GM21526 (cell line): ENCODE measurements around the gene COPS9.
A peak's percentile ranks its signal among the peaks of the same experiment; 100 is the strongest.

Source experiments
- ATAC-seq: cut with Tn5 transposase; IDR thresholded peaks from one replicate; pipeline ENCODE4 v1.9.1; 2021; ENCODE audit warnings: moderate library complexity; ENCODE audit not compliant: unreplicated experiment, low FRiP score

COPS9 gene

GRCh38 chr2:240137596-240138253 is 1.6 kb upstream of the COPS9 start:
- ATAC-seq = no peak

DNA sequence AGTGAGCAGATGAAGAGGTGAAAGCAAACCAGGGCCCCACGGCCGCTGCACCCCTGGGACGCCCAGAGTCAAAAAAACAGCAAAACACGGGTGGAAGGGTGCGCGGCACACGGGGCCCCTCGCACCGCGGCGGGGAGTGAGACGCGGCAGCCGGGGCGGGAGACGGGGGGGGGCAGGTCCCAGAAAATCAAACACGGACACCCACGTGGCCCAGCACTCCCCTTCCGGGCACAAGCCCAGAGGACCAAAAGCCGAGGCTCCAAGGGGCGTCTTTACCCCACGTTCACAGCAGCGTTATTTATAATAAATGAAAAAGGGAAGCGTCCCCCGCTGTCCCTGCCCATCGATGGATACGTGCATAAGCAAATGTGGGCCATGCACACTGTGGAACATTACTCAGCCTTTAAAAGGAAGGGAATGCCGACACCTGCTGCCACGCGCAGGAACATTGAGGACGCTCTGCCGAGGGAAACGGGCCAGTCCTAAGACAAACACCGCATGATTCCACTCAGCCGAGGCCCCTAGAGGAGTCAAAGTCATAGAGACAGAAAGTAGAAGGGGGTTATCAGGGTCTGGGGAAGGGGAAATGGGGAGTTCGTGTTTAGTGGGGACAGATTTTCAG is 677 bp upstream of the COPS9 start:
- peak; percentile 23 for ATAC-seq

GRCh38 chr2:240135706-240136012 is 446 bp downstream of the COPS9 start:
- ATAC-seq = peak; percentile 19

DNA sequence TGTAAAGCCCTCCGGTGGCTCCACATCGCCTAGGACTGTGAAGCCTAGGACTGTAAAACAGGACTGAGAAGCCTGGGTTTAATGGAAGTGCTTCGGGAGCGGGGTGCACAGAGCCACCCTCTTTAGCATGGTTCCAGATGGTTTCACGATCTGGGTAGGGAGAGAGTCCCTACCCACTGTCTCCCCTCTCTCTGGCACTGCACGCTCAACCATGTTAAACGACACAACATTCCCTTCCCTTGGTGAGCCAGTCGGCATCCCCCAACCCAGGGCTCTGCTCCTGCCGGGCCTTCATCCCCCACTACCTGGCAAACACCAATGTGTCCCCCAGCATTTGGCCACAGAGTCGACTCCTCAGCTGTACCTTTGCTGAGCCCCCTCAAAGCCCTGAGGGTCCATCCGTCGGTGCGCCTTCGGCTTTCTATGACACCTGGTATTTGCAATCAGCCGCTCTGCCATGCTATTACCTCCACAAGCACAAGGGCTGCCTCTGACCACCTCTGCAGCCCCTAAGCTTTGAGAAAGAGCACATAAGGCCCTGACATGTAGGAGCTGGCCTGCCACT is 1.1 kb downstream of the COPS9 start:
- ATAC-seq = no peak

GRCh38 chr2:240134466-240134865 is 1.6 kb downstream of the COPS9 start:
- ATAC-seq = no peak

- no peak for ATAC-seq
These were observed 2.7 kb downstream of the COPS9 start for GRCh38 chr2:240133401-240133800.

DNA sequence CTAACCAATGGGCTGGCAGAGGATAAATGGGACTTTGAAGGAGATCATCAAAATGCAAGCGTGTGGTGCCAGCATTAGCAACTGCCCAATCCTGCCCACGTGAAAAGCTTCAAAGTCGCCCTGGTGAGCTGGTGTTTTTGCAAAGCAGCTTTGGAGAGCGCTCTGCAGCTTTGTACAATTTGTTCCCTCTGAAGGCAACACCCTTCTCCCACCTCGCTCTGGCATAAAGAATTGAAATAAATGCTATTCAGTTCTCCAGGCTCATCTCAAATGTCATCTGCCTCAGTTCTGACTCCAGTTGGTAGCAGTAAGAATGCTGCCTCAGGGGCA is 3.5 kb downstream of the COPS9 start:
- ATAC-seq = no peak

- ATAC-seq = no peak
These were observed 4.0 kb downstream of the COPS9 start for GRCh38 chr2:240131941-240132650.

- ATAC-seq = no peak
These were observed 4.8 kb downstream of the COPS9 start for GRCh38 chr2:240131296-240131695.

DNA sequence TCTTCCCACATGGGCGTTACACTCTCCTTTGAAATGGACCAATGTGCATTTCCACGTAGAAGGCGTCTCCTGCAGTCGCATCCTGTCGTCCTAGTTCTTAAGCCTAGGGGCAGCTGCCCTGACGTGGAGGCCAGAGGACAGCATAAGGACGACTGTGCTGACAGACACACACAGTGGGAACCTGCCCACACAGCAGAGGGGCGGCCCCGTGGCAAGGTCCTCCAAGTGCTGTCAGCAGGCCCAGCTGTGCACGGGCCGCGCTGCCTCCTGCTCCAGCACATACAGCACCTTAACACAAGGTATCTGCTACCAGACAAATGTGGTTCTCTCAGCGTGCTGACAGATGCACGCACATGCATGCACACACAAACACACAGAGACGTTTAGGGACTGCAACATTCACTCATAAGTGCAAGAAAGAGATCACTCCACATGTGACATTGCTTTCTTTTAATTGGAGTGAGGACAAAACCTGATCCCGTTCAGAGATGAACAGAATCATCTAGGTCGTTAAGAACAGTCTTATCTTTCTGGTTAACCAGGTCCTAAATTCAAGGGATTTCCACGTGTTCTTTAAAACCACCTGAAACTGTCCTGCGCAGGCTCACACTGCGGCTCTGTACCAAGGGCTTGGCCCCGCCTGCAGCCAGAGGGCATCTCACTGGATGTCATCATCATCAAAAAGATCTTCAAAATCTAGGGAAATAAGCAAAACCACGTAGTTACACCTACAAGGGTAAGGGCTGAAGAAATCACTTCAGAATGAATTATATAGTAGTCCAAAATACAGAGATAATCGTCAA is 5.5 kb downstream of the COPS9 start:
- no peak for ATAC-seq

GRCh38 chr2:240129731-240130392 is 6.2 kb downstream of the COPS9 start:
- ATAC-seq = no peak

DNA sequence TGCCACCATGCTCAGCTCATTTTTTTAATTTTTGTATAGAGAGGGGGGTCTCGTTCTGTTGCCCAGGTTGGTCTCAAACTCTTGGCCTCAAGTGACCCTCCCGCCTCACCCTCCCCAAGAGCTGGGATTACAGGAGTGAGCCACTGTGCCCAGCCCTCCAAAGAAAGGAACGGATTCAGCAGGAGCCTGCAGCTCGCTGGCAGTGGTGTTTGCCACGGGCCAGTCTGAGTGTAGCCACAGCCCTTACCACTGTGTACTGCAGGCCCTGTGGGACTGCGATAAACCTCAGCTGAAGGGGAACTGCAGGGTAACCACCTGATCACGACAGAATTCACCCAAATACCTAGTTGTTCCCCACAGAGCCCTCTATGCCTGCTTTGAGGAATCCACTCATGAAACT is 6.8 kb downstream of the COPS9 start:
- no peak for ATAC-seq

- no peak for ATAC-seq
These were observed 7.4 kb downstream of the COPS9 start for GRCh38 chr2:240128608-240129145.

DNA sequence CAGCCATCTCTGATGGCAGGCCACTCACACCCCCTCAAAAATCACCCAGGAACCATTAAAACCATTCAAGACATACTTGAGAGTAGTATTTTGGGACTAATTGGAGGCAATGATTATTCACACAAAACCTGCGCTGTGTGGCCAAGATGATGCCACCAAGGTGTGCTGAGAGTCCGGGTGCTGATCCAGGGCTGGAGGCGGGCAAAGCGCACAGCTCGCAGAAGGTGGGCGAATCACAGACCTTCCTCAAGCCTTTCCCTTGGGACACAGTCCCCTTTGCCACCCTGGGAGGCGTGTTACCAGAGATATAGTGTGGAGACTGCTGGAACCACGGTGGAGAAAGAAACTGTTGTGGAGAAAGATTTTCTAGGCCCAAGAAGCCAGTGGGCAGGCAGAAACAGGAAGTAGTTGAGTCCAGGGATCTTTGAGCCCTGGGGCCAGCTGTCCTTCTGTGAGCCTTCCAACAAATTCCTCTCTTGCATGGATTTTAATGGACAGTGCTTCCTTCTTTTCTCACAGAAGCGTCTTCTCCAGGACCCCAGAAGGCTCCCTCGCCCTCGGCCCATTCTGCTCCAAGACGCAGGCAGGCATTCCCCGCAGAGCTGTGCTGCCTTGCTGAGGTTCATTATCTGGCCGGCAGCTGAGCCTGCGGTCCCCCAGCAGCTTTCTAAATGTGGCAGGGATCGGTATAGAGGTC is 8.0 kb downstream of the COPS9 start:
- ATAC-seq = no peak

GRCh38 chr2:240127191-240127750 is 8.8 kb downstream of the COPS9 start:
- no peak for ATAC-seq

DNA sequence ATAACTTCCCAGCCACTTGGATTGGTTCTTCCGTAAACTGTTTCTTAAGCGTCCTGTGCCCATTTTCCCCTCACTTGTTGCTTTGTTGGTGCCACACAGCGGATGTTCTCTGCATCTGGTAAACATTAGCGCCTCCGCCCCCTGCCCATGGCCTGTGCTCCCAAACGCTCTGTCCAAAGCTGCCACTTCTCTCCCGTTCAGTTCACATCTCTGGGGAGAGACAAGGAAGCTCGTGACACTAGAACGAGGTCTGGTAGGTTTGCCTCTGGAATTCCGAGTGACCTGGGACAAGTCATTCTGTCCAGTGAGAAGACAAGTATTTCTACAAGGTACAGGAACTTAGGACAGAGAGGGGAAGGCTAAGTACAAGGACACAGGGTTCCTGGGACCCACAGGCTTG is 9.4 kb downstream of the COPS9 start:
- ATAC-seq = no peak

DNA sequence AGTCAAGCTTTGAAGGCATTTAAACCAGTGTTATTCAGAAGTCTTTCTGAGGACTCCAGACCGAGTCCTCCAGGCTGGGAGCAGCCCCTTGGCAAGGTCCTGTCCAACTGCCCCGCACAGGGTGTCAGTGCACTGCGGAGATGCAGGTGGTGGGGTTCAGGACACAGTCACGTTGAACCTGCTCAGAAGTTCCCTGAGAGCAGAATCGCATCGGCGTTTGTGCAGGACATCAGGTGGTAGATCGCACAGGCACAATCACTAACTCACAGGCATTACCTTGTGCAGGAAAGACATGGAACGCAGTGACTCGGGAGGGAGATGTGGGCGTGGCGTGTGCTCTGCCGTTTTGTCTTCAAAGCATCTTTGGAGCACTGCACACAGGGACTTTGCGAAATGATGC is 10.4 kb downstream of the COPS9 start:
- no peak for ATAC-seq

GRCh38 chr2:240124651-240125030 is 11.5 kb downstream of the COPS9 start:
- ATAC-seq = no peak

GRCh38 chr2:240123821-240124650 is 12.1 kb downstream of the COPS9 start:
- no peak for ATAC-seq
